NCI-H146 (cell line): ENCODE results near the gene FGGY.
"Not testable (repeated sequence)": the region's sequence is repeated elsewhere in the genome, so short reads cannot be mapped to it uniquely, and the experiment has no call there.

Experiments
- DNase-seq: peaks from one replicate; lab custom pipeline; 2025; lab: John Stamatoyannopoulos, UW

Gene FGGY

GRCh38 chr1:59545830-59546229 is 248.9 kb downstream of the FGGY start:
- DNase-seq, result no peak

GRCh38 chr1:59549066-59549837 is 252.4 kb downstream of the FGGY start:
- DNase-seq, result no peak

DNA sequence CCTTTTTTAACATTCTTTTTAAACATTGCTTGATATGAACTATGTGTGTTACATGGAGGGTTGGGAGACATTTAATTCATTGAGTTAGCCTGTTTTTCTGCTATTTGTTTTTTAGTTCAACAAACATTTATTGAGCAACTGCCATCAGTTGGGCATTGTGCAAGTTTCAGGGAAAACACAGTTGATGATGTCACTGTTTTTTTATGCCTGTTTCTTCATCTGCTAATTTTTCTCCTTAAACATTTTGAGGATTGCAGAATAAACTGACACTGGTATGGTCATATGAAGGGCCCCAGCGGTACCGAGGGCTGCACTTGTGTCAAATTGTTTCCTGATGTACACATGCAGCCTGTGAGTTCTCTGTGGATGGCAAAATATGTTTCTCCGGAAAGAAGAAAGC is 253.0 kb downstream of the FGGY start:
- no peak for DNase-seq

GRCh38 chr1:59552007-59552406 is 255.1 kb downstream of the FGGY start:
- DNase-seq, result no peak

DNA sequence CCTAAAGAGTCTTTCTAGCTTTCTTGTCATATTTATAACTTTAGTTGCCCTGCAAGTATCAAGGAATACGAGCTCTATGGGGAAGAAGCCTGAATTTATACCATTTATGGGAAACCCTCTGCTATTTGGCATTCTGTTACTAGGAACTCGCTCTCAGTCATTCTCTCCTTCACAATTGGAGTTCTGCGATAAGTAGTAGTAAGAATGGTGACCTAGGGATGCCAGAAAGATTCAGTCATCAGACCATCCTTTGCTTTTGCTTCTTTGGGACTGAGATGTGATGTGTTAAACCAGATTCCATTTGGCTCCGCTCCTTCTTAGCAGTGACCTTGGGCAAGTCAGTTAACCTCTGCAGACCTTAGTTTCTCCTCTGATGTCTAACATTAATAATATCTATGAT is 256.5 kb downstream of the FGGY start:
- DNase-seq, result no peak

- no peak for DNase-seq
Measured at GRCh38 chr1:59554011-59554663, 257.2 kb downstream of the FGGY start.

DNA sequence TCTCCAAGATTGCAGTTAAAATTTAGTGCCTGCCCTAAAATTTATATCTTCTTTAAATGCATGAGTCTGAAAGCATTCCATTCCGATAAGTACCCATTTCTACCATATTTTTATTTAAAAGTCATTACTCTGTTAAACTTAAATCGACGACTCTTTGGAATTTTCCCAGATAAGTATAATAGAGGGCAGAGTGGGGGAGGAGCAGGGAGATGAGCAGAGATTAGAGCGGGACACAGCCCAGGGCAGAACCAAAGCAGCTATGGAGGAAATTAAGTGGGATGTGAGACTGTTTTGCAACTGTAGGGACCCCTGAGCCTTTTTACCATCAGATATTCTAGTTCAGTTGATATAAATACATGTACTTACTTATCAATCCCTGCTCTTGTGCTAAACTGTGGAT is 257.9 kb downstream of the FGGY start:
- DNase-seq, result no peak

GRCh38 chr1:59556398-59556797 is 259.5 kb downstream of the FGGY start:
- no peak for DNase-seq

GRCh38 chr1:59556802-59557548 is 260.1 kb downstream of the FGGY start:
- no peak for DNase-seq

- no peak for DNase-seq
Measured at GRCh38 chr1:59557549-59557885, 260.6 kb downstream of the FGGY start.

- not testable (repeated sequence) for DNase-seq
Measured at GRCh38 chr1:59558580-59558979, 261.7 kb downstream of the FGGY start.

GRCh38 chr1:59560807-59561450 is 264.0 kb downstream of the FGGY start:
- no peak for DNase-seq

DNA sequence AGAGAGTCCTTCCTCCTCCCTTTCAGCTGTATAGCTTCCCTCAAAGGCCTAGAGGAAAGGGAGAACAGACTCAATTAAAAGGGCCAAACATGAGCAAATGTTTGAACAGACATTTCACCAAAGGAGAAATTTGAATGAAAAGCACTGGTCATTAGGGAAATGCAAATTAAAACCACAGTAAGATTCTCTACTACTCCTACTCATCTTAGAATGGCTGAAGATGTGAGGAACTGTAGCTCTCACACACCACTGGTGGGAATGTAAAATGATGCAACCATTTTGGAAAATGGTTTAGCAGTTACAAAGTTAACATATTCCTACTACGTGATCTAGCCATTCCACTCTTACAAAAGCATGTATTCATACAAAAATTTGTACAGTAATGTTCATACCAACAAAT is 264.9 kb downstream of the FGGY start:
- DNase-seq, result no peak

- no peak for DNase-seq
Measured at GRCh38 chr1:59564192-59564891, 267.4 kb downstream of the FGGY start.

- DNase-seq, result no peak
Measured at GRCh38 chr1:59565611-59566410, 268.9 kb downstream of the FGGY start.

- no peak for DNase-seq
Measured at GRCh38 chr1:59568158-59568935, 271.5 kb downstream of the FGGY start.

DNA sequence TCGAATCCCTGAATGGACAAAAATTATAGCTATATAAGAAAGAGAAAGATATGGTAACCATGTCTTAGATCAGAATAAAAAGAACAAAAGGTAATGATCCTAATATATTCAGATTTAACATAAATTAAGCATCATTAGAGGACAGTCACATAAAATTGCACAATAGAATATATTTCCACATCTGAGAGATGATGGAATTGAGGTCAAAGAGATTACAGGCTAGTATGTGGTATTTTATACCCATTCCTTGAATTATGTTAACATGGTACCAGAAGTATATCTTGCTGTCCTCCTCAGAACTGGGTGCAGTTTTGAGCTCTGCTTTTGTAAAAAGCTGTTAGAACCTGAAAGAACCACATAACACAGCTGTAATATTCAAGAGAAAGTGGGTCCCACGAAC is 272.3 kb downstream of the FGGY start:
- DNase-seq, result no peak

DNA sequence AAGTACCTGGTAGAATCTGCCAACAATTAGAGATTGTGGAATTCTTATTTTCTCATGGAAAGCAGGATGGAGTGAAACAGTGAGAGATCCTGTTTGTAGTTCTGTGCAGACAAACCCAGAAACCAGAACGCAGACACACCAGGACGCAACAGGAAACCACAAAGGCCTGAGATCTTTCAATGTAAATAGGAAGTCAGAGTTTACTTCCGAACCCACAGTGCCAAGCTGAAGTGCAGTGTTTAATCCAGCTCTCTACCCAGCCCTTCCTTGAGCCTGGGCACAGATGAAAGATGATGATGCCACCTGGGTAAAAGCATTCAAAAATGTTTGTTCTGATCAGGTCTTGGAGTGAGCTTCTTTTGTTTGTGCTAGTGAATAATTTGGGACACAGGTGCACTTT is 273.6 kb downstream of the FGGY start:
- peak; percentile 25 for DNase-seq

- no peak for DNase-seq
Measured at GRCh38 chr1:59574085-59574484, 277.2 kb downstream of the FGGY start.

- no peak for DNase-seq
Measured at GRCh38 chr1:59577774-59578173, 280.9 kb downstream of the FGGY start.
